NCI-H146 (cell line): ENCODE results near the gene TPGS1.
A peak's percentile ranks its signal among the peaks of the same experiment; 100 is the strongest.

Experiments
- DNase-seq: peaks from one replicate; lab custom pipeline; 2025; lab: John Stamatoyannopoulos, UW

Gene TPGS1

DNA sequence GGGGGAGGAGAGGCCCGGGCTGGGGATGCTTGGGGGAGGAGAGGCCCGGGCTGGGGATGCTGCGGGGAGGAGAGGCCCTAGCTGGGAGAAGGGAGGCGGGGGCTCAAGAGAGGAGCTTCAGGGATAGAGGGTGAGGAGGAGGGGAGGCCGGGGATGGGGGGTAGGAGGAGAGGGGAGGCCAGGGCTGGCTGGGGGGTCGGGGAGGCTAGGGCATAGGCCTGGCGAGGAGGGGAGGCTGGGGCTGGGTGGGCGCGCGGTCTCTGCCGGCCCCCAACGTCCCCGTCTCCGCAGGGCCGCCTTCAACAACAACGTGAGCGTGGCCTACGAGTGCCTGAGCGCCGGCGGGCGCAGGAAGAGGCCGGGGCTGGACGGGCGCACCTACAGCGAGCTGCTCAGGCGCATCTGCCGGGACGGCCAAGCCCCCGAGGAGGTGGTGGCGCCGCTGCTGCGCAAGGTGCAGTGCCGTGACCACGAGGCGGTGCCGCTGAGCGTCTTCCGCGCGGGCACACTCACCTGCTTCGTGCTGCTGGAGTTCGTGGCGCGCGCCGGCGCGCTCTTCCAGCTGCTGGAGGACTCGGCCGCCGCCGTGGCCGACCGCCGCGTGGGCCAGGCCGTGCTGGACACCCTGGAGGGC is 11.4 kb downstream of the TPGS1 start:
- DNase-seq: no peak

DNA sequence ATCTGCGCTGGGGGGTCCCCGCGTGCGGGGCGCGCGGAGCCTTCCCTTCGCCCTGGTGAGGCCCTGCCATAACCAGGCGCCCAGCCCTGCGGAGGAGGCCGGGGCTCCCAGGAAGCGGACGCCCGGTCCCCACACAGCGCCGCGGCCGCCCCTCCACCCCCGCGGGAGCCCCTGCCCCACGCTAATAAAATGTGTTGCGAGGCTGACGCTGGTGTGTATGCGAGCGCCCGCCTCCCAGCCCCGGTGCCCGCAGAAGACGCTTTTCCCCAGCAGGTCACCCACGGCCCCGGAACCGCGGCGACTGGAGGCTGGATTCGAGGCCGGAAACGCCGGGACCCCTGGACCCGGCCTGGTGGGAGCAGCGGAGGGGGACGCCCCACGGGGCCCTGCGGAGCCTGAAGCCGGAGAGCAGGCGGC is 12.2 kb downstream of the TPGS1 start:
- no peak for DNase-seq

DNA sequence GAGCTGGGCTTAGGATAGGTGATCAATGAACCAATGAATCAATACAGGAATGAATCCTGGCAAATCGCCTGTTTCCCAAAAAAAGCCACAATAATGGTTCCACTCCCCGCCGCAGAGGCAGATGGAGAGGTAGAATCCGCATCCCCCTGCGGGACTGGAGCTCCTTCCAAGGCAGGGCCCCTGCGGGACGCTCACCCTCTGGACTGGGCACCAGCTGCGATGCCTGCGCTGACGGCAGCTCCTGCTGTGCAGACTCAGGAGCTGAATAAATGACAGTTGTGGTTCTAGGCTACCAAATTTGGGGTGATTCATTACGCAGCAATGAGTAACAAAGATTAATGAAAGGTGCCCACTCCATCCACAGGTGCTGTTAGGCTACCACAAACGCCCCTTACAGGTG is 15.4 kb downstream of the TPGS1 start:
- DNase-seq: no peak

DNA sequence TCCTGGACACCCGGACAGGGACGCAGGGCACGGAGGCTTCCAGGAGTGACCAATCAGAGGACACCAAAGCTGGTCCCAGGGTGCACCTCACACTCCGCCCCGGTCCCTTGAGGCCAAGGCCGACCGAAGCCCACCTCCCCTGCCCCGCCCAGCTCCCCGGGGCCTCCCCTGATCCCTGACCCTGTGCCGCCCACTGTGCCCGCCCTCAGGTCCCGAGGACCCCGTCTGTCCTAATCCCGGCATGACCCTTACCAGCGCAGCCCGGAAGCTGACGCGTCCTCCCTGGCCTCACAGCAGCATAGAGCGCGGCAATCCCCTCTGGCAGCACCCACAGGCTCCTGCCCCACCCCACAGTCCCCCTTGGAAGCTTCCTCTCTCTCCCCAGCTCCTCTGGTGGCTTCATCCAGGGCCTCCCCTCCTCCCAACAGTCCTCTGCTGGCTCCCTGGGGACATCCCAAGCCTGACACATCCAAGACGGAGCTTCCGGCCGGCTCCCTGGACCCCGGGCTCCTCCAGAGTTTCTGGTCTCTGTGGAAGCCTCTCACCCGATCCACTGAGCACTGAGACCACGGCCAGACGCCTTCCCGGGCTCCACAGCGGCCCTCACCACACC is 16.9 kb downstream of the TPGS1 start:
- peak; percentile 64 for DNase-seq

DNA sequence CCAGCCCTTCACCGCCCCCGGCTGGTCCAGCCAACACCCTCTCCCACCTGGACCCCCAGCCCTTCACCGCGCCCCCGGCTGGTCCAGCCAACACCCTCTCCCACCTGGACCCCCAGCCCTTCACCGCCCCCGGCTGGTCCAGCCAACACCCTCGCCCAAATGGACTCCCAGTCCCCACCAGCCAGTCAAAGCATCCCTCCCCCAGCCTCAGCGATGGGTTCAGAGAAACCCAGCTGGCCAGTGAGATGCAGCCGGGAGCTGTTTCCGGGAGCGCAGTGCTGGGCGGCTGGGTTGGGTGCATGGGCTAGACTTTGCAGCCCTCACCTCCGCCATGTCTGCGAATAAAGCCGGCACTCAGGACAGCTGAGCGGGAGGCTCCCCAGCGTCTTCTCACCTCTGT is 17.7 kb downstream of the TPGS1 start:
- DNase-seq: no peak

DNA sequence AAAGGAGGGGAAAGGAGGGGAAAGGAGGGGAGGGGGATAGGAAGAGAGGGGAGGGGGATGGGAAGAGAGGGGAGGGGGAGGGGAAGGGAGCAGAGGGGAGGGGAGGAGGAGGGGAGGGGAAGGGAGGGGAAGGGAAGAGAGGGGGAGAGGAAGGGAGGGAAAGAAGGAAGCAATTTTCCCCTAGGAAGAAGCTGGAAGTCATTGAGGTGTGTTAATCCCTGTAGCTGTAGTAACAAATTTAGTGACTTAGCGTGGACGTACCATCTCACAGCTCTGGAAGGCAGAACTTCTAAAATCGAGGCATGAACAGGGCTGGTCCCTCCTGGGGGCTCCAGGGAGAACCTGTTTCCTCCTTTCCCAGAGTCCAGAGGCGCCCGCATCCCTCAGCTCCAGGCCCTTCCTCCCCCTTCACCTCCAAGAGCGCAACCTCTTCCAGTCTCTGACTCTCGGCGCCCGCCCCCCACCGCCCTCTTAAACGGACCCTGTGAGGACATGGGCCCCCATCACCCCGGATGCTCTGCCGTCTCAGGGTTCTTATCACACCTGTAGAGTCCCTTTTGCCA is 18.6 kb downstream of the TPGS1 start:
- no peak for DNase-seq

DNA sequence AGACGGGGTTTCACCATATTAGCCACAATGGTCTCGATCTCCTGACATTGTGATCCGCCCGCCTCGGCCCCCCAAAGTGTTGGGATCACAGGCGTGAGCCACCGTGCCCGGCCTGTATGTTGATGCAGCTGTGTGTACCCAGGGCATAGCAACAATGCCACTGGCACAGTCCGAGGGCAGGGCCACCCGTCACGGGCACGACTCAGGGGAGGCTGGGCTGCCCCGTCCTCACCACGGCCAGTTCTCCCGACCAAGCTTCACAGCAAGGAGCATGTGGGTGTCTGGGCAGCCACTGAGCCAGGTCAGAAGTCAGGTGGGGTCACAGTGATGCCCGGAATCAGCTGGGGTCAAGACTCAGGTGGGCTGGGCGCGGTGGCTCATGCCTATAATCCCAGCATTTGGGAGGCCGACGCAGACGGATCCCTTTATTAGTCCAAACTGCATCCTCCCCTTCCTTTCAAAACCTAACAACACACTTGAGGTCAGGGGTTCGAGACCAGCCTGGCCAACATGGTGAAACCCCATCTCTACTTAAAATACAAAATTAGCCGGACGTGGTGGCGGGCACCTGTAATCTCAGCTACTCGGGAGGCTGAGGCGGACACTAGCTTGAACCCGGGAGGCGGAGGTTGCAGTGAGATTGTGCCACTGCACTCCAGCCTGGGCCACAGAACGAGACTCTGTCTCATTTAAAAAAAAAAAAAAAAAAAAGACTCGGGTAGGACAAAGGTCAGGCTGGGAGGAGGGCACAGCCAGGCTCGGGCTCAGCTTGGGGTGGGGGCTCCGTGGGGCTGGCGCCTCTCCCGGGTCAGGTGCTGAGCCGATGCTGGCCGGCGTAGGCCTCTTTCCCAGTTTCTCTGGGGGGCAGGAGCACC is 23.1 kb downstream of the TPGS1 start:
- DNase-seq: no peak

DNA sequence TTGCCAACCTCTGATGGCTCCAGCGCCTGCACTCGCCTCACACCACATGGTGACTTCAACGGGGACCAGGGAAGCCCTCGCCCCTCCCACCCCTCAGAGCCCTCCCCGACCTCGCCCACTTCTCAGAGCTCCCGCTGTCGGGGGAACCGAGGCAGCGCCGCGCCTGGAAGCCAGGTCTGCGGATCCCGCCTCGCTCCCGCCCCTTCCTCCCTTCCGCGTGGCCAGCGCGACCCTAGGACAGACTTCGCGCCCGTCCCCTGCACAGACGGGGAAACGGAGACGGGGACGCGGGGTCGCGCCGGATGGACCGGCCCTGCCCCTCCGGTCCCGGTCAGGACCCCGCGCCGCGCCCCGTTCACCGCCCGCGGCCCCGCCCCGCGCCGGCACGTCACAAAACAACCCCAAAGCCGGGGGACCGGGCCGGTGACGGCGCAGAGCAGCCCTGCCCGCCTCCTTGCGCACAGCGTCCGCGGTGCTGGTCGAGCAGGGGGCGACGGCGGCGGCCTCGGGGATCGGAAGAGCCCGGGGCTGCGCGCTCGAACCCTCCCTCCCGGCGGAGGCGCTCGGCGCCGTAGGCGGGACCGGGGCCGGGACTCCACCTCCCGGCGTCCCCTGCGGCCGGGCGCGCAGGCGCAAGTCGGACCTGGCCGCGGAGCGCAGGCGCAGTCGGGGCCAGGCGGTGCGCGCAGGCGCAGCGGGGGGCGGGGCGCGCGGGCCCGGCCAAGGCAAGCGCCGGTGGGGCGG is 23.9 kb downstream of the TPGS1 start:
- peak; percentile 76 for DNase-seq

DNA sequence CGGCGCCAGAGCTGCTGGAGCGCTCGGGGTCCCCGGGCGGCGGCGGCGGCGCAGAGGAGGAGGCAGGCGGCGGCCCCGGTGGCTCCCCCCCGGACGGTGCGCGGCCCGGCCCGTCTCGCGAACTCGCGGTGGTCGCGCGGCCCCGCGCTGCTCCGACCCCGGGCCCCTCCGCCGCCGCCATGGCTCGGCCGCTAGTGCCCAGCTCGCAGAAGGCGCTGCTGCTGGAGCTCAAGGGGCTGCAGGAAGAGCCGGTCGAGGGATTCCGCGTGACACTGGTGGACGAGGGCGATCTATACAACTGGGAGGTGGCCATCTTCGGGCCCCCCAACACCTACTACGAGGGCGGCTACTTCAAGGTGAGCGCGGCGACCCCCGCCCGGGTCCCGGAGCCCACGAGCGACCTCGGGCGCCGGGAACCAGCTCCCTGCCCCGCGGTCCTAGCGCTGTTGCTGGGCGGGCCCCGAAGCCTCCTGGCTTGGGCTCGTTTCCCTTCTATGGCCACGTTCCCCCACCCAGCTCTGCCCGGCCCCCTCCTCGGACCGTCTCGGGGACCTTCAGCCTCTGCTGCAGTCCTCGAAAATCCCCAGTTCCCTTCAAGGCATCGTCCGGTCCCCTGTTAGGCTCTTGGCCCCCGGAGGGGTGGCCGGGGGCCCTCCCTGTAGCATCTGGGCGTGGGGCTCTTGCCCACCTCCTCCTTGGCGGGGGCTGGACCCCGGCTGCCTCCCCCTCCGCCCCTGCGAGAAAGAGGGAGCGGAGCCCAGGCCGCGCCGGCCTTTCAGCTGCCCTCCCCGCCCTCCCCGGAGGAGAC is 24.7 kb downstream of the TPGS1 start, which contains the start of gene CDC34:
TSS of gene CDC34 (plus strand) at position 8 of the 808 bp plus-strand sequence. CDS start at position 180, 172 bp downstream.
- no peak for DNase-seq

DNA sequence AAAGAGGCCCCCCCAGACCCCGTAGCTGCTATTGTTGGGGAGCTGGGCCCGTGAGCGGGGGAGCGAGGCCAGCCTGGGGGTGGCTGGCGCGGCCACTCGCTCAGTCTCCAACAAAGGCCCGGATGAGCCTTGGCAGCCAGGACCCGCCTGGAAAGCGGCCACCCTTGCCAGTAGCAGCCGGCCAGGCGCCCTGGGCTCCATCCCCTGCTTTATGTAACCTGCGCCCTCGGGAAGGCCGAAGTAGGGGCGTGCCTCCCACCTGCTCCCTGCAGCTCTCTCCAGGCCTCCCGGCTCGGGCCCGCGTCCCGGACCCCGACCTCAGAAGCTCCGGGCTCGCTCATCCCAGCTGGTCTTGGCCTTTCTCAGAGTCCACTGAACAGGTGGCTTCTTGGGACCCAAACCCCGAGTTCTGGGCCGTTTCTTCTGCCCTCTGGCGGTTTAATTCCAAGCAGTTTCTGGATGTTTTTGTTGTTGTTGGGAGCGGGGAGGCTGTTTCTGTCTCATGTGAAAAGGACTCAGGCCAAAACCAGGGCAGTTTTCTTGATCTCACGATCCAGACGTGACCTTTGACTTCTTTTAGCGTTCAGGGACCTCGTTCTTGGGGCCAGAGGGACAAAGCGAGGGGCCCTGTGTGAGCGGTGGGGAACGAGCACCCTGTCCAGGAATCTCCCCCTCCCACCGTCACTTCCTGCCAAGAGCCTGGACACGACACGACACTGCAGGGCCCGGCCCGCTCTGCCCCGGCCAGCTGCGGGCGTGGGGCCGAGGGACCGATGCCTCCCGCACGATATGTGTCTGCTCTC is 25.5 kb downstream of the TPGS1 start:
- DNase-seq: peak; percentile 28

DNA sequence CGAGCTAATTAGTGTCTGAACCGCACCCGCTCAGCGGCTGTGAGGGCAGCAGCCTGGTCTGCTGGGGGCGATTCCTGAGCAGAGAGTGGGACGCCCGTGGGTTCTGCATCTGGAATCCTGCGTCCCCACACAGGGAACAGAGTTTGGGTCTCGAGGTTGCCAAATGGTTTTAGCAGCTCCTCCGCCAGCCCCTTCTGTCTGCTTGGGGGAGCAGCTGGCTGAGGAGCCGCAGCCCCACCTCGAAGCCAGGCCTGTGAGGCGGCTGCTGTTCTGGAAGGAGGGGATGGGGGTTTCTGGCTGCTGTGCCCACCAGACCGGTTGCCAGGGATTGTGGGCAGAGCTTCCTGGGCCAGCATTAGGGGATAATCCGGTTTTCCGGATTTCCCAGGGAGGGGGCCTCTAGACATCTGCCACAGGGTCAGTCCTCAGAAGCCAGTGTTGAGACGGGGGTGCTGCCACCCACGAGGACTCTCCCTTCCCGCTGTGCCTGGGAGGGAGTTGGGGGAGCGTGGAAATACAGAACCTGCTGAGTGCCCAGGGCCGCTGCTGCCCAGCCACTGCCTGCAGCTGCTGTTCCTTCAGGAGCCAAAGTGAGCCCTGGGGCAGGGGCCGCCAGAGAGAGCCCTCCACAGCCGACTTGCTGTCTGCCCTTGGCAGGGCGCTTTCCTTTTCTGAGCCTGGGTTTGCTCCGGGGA is 26.2 kb downstream of the TPGS1 start:
- DNase-seq: no peak

DNA sequence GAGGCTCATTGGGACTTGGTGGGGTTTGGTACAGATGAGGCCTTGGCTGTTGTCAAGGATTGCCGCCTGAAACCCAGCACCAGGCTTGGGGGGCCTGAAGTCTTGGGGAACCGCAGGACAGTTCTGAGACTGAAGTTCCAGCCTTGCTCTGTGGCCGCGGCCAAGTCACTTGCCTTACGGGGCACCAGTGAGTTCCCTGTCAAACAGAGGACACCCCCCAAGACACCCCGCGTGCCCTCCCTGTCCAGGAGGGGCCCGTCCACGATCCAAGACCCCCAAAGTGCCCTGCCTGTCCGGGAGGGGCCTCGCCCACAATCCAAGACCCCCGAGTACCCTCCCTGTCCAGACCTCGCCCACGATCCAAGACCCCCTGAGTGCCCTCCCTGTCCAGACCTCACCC is 26.8 kb downstream of the TPGS1 start:
- DNase-seq: no peak

DNA sequence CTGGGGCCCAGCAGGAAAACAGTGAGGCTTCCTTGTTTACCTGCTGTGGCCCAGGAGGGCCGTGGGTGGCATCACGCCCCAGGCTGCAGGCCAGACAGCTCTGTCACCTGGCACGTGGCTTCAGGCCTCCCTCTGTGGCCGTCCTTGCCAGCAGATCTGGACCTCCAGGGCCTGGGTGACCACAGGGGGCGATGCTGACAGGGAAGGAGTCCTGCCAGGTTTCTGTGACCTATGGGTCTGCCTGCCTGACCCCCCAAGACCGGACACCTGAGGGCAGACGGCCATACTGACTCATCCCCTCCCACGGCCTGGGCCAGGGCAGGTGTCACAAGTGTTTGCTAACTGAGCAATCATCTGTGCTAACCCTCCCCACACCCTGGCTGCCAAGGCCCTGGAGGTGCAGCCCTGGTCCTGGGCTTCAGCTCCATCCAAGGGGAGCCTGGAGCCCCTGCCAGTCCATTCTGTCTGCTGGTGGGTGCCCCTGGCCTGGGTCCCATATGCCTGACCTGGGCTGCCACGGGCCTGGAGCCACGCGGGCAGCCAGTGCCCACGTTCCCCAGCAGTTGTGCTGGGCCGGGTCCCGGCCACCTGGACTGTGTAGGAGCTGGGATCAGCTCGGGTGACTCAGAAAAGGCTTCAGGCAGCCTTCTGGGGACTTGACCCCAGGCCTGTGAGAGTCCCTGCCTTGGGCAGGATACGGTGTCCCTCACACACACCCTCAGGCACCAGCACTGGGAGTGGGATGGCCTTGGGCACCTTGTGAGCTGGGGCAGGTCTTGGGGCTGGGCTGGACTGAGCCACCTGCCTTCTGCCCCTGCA is 27.9 kb downstream of the TPGS1 start:
- DNase-seq: no peak

DNA sequence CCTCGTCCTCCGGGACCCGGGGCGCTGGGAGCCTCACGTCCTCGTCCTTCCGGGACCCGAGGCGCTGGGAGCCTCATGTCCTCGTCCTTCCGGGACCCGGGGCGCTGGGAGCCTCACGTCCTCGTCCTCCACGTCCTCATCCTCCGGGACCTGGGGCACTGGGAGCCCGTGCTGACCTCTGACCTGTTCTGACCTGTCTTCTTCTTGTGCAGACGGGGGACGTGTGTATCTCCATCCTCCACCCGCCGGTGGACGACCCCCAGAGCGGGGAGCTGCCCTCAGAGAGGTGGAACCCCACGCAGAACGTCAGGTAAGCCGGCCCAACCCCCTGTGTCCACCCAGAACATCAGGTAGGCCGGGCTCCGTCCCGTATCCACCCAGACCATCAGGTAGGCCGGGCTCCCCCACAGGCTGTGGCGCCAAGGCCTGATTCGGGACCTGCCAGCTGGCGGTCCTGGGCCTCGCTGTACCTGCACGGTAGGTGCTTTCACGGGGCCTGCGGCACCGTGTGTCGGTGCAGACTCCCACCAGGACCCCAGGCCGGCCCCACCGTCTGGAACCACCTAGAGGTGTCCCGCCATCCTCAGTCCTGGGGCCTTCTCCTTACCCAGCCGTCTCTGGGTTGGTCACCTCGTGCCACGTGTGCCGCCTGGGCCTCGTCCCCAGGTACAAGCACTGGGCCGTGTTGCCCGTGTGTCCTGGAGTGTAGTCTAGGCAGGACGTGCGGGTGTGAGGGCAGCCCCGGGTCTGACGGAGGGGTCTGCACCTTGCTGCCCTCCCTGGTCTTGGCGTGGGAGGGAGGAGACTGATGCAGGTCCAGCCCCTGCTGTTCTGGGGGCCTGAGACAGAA is 29.0 kb downstream of the TPGS1 start:
- no peak for DNase-seq

DNA sequence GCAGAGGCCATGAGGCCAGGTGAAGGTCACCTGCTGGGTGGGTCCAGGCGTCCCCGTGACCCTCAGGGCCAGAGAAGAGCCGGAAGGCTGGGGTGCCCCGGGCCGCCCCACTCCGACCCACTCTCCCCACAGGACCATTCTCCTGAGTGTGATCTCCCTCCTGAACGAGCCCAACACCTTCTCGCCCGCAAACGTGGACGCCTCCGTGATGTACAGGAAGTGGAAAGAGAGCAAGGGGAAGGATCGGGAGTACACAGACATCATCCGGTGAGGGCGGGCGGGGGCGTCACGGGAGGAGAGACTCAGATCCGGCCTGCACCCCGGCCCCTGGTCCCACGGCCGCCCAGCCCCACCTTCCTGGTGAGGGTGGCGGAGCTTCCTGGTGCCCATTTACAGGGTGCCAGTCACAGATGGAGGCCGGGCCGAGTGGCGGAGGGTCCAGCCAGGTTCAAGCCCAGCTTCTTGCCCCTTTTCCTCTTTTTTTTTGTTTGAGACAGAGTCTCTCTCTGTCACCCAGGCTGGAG is 29.6 kb downstream of the TPGS1 start:
- no peak for DNase-seq

DNA sequence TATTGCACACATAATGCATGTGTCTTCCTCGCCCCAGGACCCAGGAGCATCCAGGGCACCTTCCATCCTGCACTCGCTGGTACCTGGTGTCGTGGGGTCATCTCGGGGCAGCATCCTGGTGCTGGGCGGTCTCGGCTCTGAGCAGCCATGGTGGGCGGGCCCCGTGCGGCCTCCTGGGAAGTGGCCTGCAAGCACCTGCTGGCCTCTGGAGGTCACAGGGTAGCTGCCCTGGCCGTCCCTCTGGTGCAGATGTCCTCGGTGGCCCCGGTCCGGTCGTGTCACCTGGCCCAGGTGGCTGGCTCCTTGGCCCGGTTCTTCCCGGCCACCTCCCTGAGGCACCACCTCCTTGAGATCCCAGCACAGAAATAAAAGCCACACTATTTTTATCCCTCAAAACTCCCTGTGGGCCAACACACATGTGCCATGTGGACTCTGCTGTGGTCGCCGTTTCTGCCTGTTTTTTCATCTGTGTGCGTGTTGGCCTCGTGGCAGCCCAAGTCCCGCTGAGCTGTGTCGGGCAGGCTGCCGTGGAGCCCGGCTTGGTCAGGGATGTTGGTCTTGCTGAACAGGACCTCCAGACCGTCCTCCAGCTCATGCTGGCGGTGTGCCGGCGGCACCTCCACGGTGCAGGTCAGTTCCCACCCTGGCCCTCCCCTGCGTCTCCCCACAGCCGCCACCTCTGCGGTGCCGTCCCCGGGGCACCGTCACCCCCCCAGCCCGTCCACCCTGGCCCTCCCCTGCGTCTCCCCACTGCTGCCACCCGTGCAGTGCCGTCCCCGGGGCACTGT is 31.5 kb downstream of the TPGS1 start:
- no peak for DNase-seq
